Measurements from ENCODE around the gene GCN1. TPM values are rescaled to one million over a fixed set of nuclear protein-coding genes. Genes with fewer than 3 reads are reported as not detected.

Gene GCN1
- total and polyA plus RNA-seq, 2 of the 8 experiments (the other 6 are each of a cell fraction or from before 2014, with no cell fraction given), result 61.4 to 133 TPM

- Histone ChIP-seq H3K9me3 (ENCODE audit: insufficient read depth in 2 of 2, low read depth in 1 of 2, low read length in 1 of 2) (no peaks in the 10 kb centered on the region), H2AK5ac (ENCODE audit: low read depth, low read length) (no peak overlapping the region), H4K20me1 (replicated peaks in 1 of 2; ENCODE audit: control insufficient read depth in 1 of 2, insufficient read depth in 2 of 2, low read length in 2 of 2) (peaks cover 2 to 12% of the 10 kb centered on the region in 2 experiments), H3K79me2 (ENCODE audit: control insufficient read depth in 1 of 2, insufficient read depth in 2 of 2, low read length in 2 of 2) (peaks cover 0 to 70% of the 10 kb centered on the region in 2 experiments; a peak in 2 of 4 replicates), H4K8ac (ENCODE audit: extremely low read depth, insufficient read depth, low read length) (no peak overlapping the region), H4K91ac (replicated peaks; ENCODE audit: insufficient read length, low read length) (no peak overlapping the region), H3K27me3 (replicated peaks in 1 of 4; ENCODE audit: control insufficient read depth in 3 of 4, extremely low read depth in 1 of 4, insufficient read depth in 3 of 4, low read length in 3 of 4) (no peaks in the 10 kb centered on the region), H3K56ac (replicated peaks; ENCODE audit: insufficient read length, low read depth, low read length) (no peak overlapping the region), H3K4ac (replicated peaks; ENCODE audit: insufficient read length, low read depth, low read length) (no peak overlapping the region), H2BK20ac (ENCODE audit: low read length) (0 out of 2 replicates have a peak overlapping the region, but pooled peaks have one; percentile 38), H2AFZ (ENCODE audit: low read length) (no peak overlapping the region), H3K79me1 (ENCODE audit: low read depth, low read length) (peaks cover 13% of the 10 kb centered on the region; the same call in 1 of the 2 replicates), H2BK12ac (ENCODE audit: low read depth, low read length) (0 out of 2 replicates have a peak overlapping the region, but pooled peaks have one; percentile 0), H3K9ac (replicated peaks in 1 of 4; ENCODE audit: extremely low read depth in 1 of 4, low read depth in 3 of 4, low read length in 3 of 4) (no peak overlapping the region), H2BK5ac (ENCODE audit: low read depth, low read length) (peak overlapping the region; percentile 71; the same call in 1 of the 2 replicates), H3K14ac (ENCODE audit: insufficient read length) (no peak overlapping the region), H2BK120ac (replicated peaks; ENCODE audit: low read depth, low read length) (no peak overlapping the region), H3K18ac (ENCODE audit: extremely low read depth, low read length) (0 out of 2 replicates have a peak overlapping the region, but pooled peaks have one; percentile 48), H3K23me2 (ENCODE audit: low read depth, low read length) (no peaks in the 10 kb centered on the region; the same call in 1 of the 2 replicates), H3K4me3 (ENCODE audit: extremely low read depth in 1 of 4, insufficient read depth in 2 of 4, low read depth in 3 of 4, low read length in 4 of 4) (no peak overlapping the region), H3K36me3 (ENCODE audit: control insufficient read depth in 2 of 4, insufficient read depth in 4 of 4, low read length in 3 of 4) (no peaks in the 10 kb centered on the region), H2BK15ac (ENCODE audit: low read length) (no peak overlapping the region), H3K23ac (ENCODE audit: insufficient read length) (no peak overlapping the region), H3K27ac (ENCODE audit: low read depth, low read length) (no peak overlapping the region), H3K4me2 (ENCODE audit: insufficient read depth in 1 of 2, low read depth in 2 of 2, low read length in 2 of 2) (0 out of 4 replicates have a peak overlapping the region, but pooled peaks of 1 of the 2 experiments have one; percentile 10), H4K5ac (ENCODE audit: insufficient read length, low read depth, low read length) (no peak overlapping the region), H3K4me1 (replicated peaks in 1 of 4; ENCODE audit: control insufficient read depth in 3 of 4, insufficient read depth in 4 of 4, low read length in 3 of 4) (peaks cover 34 to 57% (median 38%) of the 10 kb centered on the region in 4 experiments)
- CTCF ChIA-PET (ENCODE audit: partially characterized antibody), result interaction anchor here (0.6 to 34.8 kb wide), 21 partner anchors 10 to 635 kb away, joined by 3 to 930 read pairs (median 3); partner anchors contain the start of genes PXN, RPLP0 and SIRT4
- POLR2A ChIA-PET (ENCODE audit: partially characterized antibody), result interaction anchor here (67.0 to 88.3 kb wide), 2 partner anchors 6 to 33 kb away, joined by 4270 read pairs; partner anchors contain the start of genes GCN1, PXN, RNU4-1 and RNU4-2
- no peak for FAIRE-seq
- 76% methylated on average over 13 of the region's 13 CpGs; no CpG with 5 or more reads in 1 of the 2 experiments for WGBS, 2 experiments (ENCODE audit: extremely low coverage in 1 of 2, insufficient coverage in 1 of 2, insufficient read length in 1 of 2, insufficient replicate concordance in 2 of 2, low coverage in 1 of 2, low lambda C conversion rate in 2 of 2, missing lambda C conversion rate in 1 of 2)
- DNase-seq (ENCODE audit: low read depth in 1 of 2, low spot score in 2 of 2), result no peak
- TF ChIP-seq HDAC6 (IDR thresholded peaks at IDR 0.05; ENCODE audit: low read depth, low read length) (no peak), KDM4A (IDR thresholded peaks at IDR 0.05; ENCODE audit: low read depth, low read length, severe bottlenecking) (no peak), BCL11A (IDR thresholded peaks at IDR 0.05; ENCODE audit: low read depth in 2 of 2, low read length in 2 of 2) (no peak), RAD21 (IDR thresholded peaks at IDR 0.05 in 1 of 2, conservative IDR thresholded peaks at IDR 0.05 in 1 of 2; ENCODE audit: low read depth in 2 of 2, low read length in 2 of 2) (peak; percentile 38 to 46; a peak in 3 of 4 replicates), SIN3A (conservative IDR thresholded peaks at IDR 0.05 in 1 of 2, IDR thresholded peaks at IDR 0.05 in 1 of 2; ENCODE audit: low read depth in 1 of 2, low read length in 2 of 2) (peak; percentile 57 to 70; a peak in 2 of 4 replicates), TAF1 (IDR thresholded peaks at IDR 0.05; ENCODE audit: low read depth, low read length) (no peak)
- TF ChIP-seq, protein P1, sequence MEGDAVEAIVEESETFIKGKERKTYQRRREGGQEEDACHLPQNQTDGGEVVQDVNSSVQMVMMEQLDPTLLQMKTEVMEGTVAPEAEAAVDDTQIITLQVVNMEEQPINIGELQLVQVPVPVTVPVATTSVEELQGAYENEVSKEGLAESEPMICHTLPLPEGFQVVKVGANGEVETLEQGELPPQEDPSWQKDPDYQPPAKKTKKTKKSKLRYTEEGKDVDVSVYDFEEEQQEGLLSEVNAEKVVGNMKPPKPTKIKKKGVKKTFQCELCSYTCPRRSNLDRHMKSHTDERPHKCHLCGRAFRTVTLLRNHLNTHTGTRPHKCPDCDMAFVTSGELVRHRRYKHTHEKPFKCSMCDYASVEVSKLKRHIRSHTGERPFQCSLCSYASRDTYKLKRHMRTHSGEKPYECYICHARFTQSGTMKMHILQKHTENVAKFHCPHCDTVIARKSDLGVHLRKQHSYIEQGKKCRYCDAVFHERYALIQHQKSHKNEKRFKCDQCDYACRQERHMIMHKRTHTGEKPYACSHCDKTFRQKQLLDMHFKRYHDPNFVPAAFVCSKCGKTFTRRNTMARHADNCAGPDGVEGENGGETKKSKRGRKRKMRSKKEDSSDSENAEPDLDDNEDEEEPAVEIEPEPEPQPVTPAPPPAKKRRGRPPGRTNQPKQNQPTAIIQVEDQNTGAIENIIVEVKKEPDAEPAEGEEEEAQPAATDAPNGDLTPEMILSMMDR (IDR thresholded peaks at IDR 0.05; ENCODE audit: control extremely low read depth in 1 of 3, insufficient read depth in 1 of 3, low read depth in 1 of 3, low read length in 3 of 3), result peak; percentile 57 to 67 (median 57)
These were observed 40.3 kb upstream of the GCN1 start for GRCh38 chr12:120234643-120235368.

Measured in H1 (cell line).